Esophagus muscularis mucosa (tissue), 3 donors: ENCODE data around the gene TRIM9.

ENCODE experiments used
- CTCF ChIP-seq, 3 experiments: fragments of 200-600 bp in 2 of 3; fragments of 450-650 bp in 1 of 3; sonication (generic) in 2 of 3; IDR thresholded peaks; one replicate each; pipeline ENCODE4 v1.5.1; 2017 to 2019; ENCODE audit warnings: antibody characterized with exemption in 3 of 3, mild to moderate bottlenecking in 2 of 3, moderate library complexity in 1 of 3
- EP300 ChIP-seq: sonication (generic); formaldehyde crosslinking; IDR thresholded peaks from one replicate; pipeline ENCODE4 v1.6.1; 2017; ENCODE audit warnings: antibody characterized with exemption

DNA sequence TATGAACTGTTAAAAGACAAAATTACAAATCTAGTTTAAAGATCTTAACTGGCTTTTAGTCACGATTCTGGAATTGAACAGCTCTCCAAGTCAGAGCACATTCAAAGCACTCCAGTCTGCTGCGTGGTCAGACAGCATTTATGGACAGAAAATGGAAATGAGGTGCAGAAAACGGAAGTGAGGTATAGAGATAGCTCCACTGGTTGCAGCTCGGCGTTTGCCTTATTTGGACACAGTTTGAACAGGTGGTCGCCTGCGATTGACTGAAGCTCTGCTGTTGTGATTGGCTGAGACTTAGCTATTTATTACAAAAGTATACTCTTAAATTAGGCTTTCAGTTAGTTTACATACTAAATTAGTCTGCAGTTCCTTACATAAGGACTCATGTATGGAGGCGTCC, 28.3 kb downstream of the TRIM9 start:
- TF ChIP-seq EP300, result no peak
- TF ChIP-seq CTCF (IDR thresholded peaks at IDR 0.05), result no peak
